ENCODE results near the gene RAPGEF1.

RAPGEF1 gene

GRCh38 chr9:131704141-131704983 lies 35.5 kb downstream of the RAPGEF1 start:
- no peak for DNase-seq

GRCh38 chr9:131703697-131704096 lies 36.2 kb downstream of the RAPGEF1 start:
- no peak for DNase-seq

- DNase-seq = no peak
Measured at GRCh38 chr9:131702911-131703310, 37.0 kb downstream of the RAPGEF1 start.

- DNase-seq = no peak
Measured at GRCh38 chr9:131701789-131702337, 38.0 kb downstream of the RAPGEF1 start.

- no peak for DNase-seq
Measured at GRCh38 chr9:131701436-131701781, 38.5 kb downstream of the RAPGEF1 start.

GRCh38 chr9:131700765-131701435 lies 39.0 kb downstream of the RAPGEF1 start:
- no peak for DNase-seq

GRCh38 chr9:131700076-131700475 lies 39.8 kb downstream of the RAPGEF1 start:
- no peak for DNase-seq

- no peak for DNase-seq
Measured at GRCh38 chr9:131698618-131698985, 41.3 kb downstream of the RAPGEF1 start.

GRCh38 chr9:131697908-131698617 lies 41.8 kb downstream of the RAPGEF1 start:
- no peak for DNase-seq

- DNase-seq = no peak
Measured at GRCh38 chr9:131697097-131697496, 42.8 kb downstream of the RAPGEF1 start.

- DNase-seq = no peak
Measured at GRCh38 chr9:131695836-131696460, 43.9 kb downstream of the RAPGEF1 start.

GRCh38 chr9:131695366-131695765 lies 44.5 kb downstream of the RAPGEF1 start:
- DNase-seq = no peak

GRCh38 chr9:131693651-131694597 lies 46.0 kb downstream of the RAPGEF1 start:
- no peak for DNase-seq

GRCh38 chr9:131692612-131693562 lies 47.0 kb downstream of the RAPGEF1 start:
- DNase-seq = peak; percentile 50

GRCh38 chr9:131691969-131692611 lies 47.8 kb downstream of the RAPGEF1 start:
- no peak for DNase-seq

GRCh38 chr9:131690941-131691573 lies 48.8 kb downstream of the RAPGEF1 start:
- DNase-seq = no peak

GRCh38 chr9:131690462-131690861 lies 49.4 kb downstream of the RAPGEF1 start:
- DNase-seq = no peak

GRCh38 chr9:131688377-131688776 lies 51.5 kb downstream of the RAPGEF1 start:
- no peak for DNase-seq

All from NCI-H226 (cell line).